NT2/D1 (cell line): ENCODE results near the gene SEC11A.

Source experiments
- YY1 ChIP-seq: IDR thresholded peaks from 2 replicates; pipeline ENCODE4 v1.6.1; 2011; ENCODE audit not compliant: insufficient read length, insufficient read depth
- ZNF274 ChIP-seq: IDR thresholded peaks from 2 replicates; pipeline ENCODE4 v1.6.1; 2011; ENCODE audit warnings: mild to moderate bottlenecking, low read depth, low read length

DNA sequence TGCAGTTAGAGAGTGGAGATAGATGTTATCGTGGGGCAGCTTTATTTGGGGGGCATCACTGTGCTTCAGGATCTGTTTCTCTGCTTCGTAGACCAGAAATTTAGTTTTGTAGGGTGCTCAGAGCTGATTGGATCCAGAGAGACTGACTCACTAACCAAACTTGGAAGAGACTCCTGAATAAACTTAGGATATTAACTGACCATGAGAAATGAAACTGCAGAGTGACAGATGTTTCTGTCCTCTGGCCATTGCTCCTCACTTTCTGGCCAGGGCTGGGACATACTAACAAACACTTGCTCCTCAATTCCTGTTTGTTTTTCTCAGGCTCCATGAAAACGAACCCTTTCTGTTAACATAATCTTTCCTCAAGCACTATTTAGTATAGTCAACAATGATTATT lies 36.8 kb upstream of the SEC11A start:
- no peak for TF ChIP-seq ZNF274
- no peak for TF ChIP-seq YY1
